BLaER1 treated with 17β-estradiol and CSF1 and Interleukin-3, amounts not matched to agents 10 nM and 100 nM (cell line): Measurements from ENCODE around the gene SARDH.
A peak's percentile ranks its signal among the peaks of the same experiment; 100 is the strongest.

Experiments used
- H3K27ac ChIP-seq, 11 experiments: shearing (Covaris generic); formaldehyde crosslinking; 2 replicates each; pipeline ENCODE4 v1.8.1; 2022
- H3K27me3 ChIP-seq, 11 experiments: shearing (Covaris generic); formaldehyde crosslinking; 2 replicates each; pipeline ENCODE4 v1.8.1; 2022
- H3K36me3 ChIP-seq, 11 experiments: shearing (Covaris generic); formaldehyde crosslinking; 2 replicates each; pipeline ENCODE4 v1.8.1; 2022
- H3K4me1 ChIP-seq, 10 experiments: shearing (Covaris generic); formaldehyde crosslinking; 2 replicates each; pipeline ENCODE4 v1.8.1; 2022
- H3K4me2 ChIP-seq, 11 experiments: shearing (Covaris generic); formaldehyde crosslinking; 2 replicates each; pipeline ENCODE4 v1.8.1; 2022
- H3K4me3 ChIP-seq, 10 experiments: shearing (Covaris generic); formaldehyde crosslinking; 2 replicates each; pipeline ENCODE4 v1.8.1; 2022
- H3K9ac ChIP-seq, 11 experiments: shearing (Covaris generic); formaldehyde crosslinking; 2 replicates each; pipeline ENCODE4 v1.8.1; 2022
- H3K9me3 ChIP-seq, 11 experiments: shearing (Covaris generic); formaldehyde crosslinking; replicated peaks in 1 of 11; 2 replicates each; pipeline ENCODE4 v1.8.1; 2022
- H4K20me1 ChIP-seq, 11 experiments: shearing (Covaris generic); formaldehyde crosslinking; 2 replicates each; pipeline ENCODE4 v1.8.1; 2022
- Cebpa-rat ChIP-seq, 11 experiments: shearing (Covaris generic); IDR thresholded peaks; 2 replicates each; pipeline ENCODE4 v1.8.1; 2022

SARDH gene

GRCh38 chr9:133741716-133742115, 3.6 kb upstream of the SARDH start:
- no peak overlapping the region for H3K4me2 ChIP-seq

GRCh38 chr9:133740911-133741310, 2.8 kb upstream of the SARDH start:
- H3K36me3 ChIP-seq = no peaks in the 10 kb centered on the region
- H3K27ac ChIP-seq = no peak overlapping the region
- peaks cover 29 to 41% (median 38%) of the 10 kb centered on the region in 10 experiments for H3K4me1 ChIP-seq
- H3K4me2 ChIP-seq = peak overlapping the region in 1 of 11 experiments; percentile 10; a peak in 1 of 22 replicates
- no peak overlapping the region for H3K4me3 ChIP-seq
- peaks cover 0 to 12% (median 0%) of the 10 kb centered on the region in 11 experiments; a peak in 4 of 22 replicates for H4K20me1 ChIP-seq
- peaks cover 0 to 3% (median under 1%) of the 10 kb centered on the region in 11 experiments; a peak in 3 of 22 replicates for H3K9me3 ChIP-seq
- no peak overlapping the region for H3K9ac ChIP-seq
- peaks cover 0 to 6% (median 0%) of the 10 kb centered on the region in 11 experiments; a peak in 1 of 22 replicates for H3K27me3 ChIP-seq
- TF ChIP-seq Cebpa-rat (IDR thresholded peaks at IDR 0.05) = no peak

More at GRCh38 chr9:133741716-133742115, 3.6 kb upstream of the SARDH start:
- peaks cover 0 to 11% (median 5%) of the 10 kb centered on the region in 11 experiments; a peak in 5 of 22 replicates for H3K9me3 ChIP-seq
- peaks cover 0 to 12% (median 0%) of the 10 kb centered on the region in 11 experiments; a peak in 4 of 22 replicates for H4K20me1 ChIP-seq
- no peak overlapping the region for H3K27ac ChIP-seq
- H3K9ac ChIP-seq = no peak overlapping the region
- no peaks in the 10 kb centered on the region for H3K36me3 ChIP-seq
- peaks cover 24 to 33% (median 30%) of the 10 kb centered on the region in 10 experiments for H3K4me1 ChIP-seq
- peaks cover 0 to 6% (median 0%) of the 10 kb centered on the region in 11 experiments; a peak in 1 of 22 replicates for H3K27me3 ChIP-seq
- no peak for TF ChIP-seq Cebpa-rat (IDR thresholded peaks at IDR 0.05)
- no peak overlapping the region for H3K4me3 ChIP-seq

- H3K9me3 ChIP-seq = no peaks in the 10 kb centered on the region
- peaks cover 0 to 23% (median 7%) of the 10 kb centered on the region in 11 experiments; a peak in 12 of 22 replicates for H4K20me1 ChIP-seq
- no peaks in the 10 kb centered on the region for H3K36me3 ChIP-seq
- H3K4me3 ChIP-seq = no peak overlapping the region
- H3K4me1 ChIP-seq = peaks cover 41 to 54% (median 50%) of the 10 kb centered on the region in 10 experiments
- no peak for TF ChIP-seq Cebpa-rat (IDR thresholded peaks at IDR 0.05)
- peak overlapping the region in 8 of 11 experiments; percentile 89 to 100 (median 96); a peak in 14 of 22 replicates for H3K4me2 ChIP-seq
- peaks cover 0 to 10% (median 0%) of the 10 kb centered on the region in 11 experiments; a peak in 3 of 22 replicates for H3K27me3 ChIP-seq
- no peak overlapping the region for H3K9ac ChIP-seq
- H3K27ac ChIP-seq = no peak overlapping the region
Measured at GRCh38 chr9:133739408-133740280, 1.5 kb upstream of the SARDH start.

GRCh38 chr9:133738640-133739225, 581 bp upstream of the SARDH start:
- Histone ChIP-seq H3K36me3 (no peaks in the 10 kb centered on the region), H3K27me3 (peaks cover 0 to 12% (median 0%) of the 10 kb centered on the region in 11 experiments; a peak in 3 of 22 replicates), H3K9me3 (no peaks in the 10 kb centered on the region), H4K20me1 (peaks cover 0 to 28% (median 12%) of the 10 kb centered on the region in 11 experiments; a peak in 13 of 22 replicates), H3K4me3 (peak overlapping the region in 9 of 10 experiments; percentile 29 to 68 (median 44); a peak in 14 of 20 replicates), H3K9ac (peak overlapping the region in 8 of 11 experiments; percentile 3 to 56 (median 48); a peak in 9 of 22 replicates), H3K4me2 (peak overlapping the region; percentile 81 to 100 (median 94)), H3K27ac (peak overlapping the region in 2 of 11 experiments; percentile 25 to 41; a peak in 1 of 22 replicates), H3K4me1 (peaks cover 45 to 63% (median 59%) of the 10 kb centered on the region in 10 experiments)
- no peak for TF ChIP-seq Cebpa-rat (IDR thresholded peaks at IDR 0.05)

GRCh38 chr9:133737071-133737773, 930 bp downstream of the SARDH start:
- Histone ChIP-seq H3K4me3 (peak overlapping the region in 8 of 10 experiments; percentile 29 to 68 (median 45); a peak in 11 of 20 replicates), H3K9ac (peak overlapping the region in 10 of 11 experiments; percentile 9 to 56 (median 46); a peak in 13 of 22 replicates), H3K27ac (peak overlapping the region in 3 of 11 experiments; percentile 21 to 26 (median 25); a peak in 4 of 22 replicates), H3K36me3 (no peaks in the 10 kb centered on the region), H3K4me1 (peaks cover 45 to 73% (median 63%) of the 10 kb centered on the region in 10 experiments), H3K9me3 (no peaks in the 10 kb centered on the region), H4K20me1 (peaks cover 0 to 31% (median 19%) of the 10 kb centered on the region in 11 experiments; a peak in 13 of 22 replicates), H3K27me3 (peaks cover 0 to 12% (median 0%) of the 10 kb centered on the region in 11 experiments; a peak in 3 of 22 replicates), H3K4me2 (peak overlapping the region; percentile 81 to 100 (median 94))
- no peak for TF ChIP-seq Cebpa-rat (IDR thresholded peaks at IDR 0.05)

- TF ChIP-seq Cebpa-rat (IDR thresholded peaks at IDR 0.05) = peak in 2 of 11 experiments; percentile 12 to 67; a peak in 1 of 22 replicates
- peaks cover 0 to 31% (median 19%) of the 10 kb centered on the region in 11 experiments; a peak in 13 of 22 replicates for H4K20me1 ChIP-seq
- no peak overlapping the region; a peak in 2 of 22 replicates for H3K9ac ChIP-seq
- peak overlapping the region; percentile 62 to 100 (median 94) for H3K4me2 ChIP-seq
- 0 out of 22 replicates have a peak, but pooled peaks cover 0 to 3% (median 0%) of the 10 kb centered on the region in 11 experiments for H3K9me3 ChIP-seq
- peak overlapping the region in 1 of 11 experiments; percentile 69; a peak in 3 of 22 replicates for H3K27ac ChIP-seq
- H3K4me3 ChIP-seq = no peak overlapping the region
- H3K4me1 ChIP-seq = peaks cover 45 to 80% (median 63%) of the 10 kb centered on the region in 10 experiments
- no peaks in the 10 kb centered on the region for H3K36me3 ChIP-seq
- H3K27me3 ChIP-seq = peaks cover 0 to 12% (median 0%) of the 10 kb centered on the region in 11 experiments; a peak in 3 of 22 replicates
Measured at GRCh38 chr9:133735931-133736330, 2.2 kb downstream of the SARDH start.

- H3K27me3 ChIP-seq = peaks cover 0 to 12% (median 0%) of the 10 kb centered on the region in 11 experiments; a peak in 3 of 22 replicates
- peak overlapping the region; percentile 62 to 100 (median 94) for H3K4me2 ChIP-seq
- peak overlapping the region in 8 of 11 experiments; percentile 3 to 73 (median 64); a peak in 11 of 22 replicates for H3K27ac ChIP-seq
- 0 out of 22 replicates have a peak, but pooled peaks cover 0 to 3% (median 0%) of the 10 kb centered on the region in 11 experiments for H3K9me3 ChIP-seq
- TF ChIP-seq Cebpa-rat (IDR thresholded peaks at IDR 0.05) = no peak
- peak overlapping the region in 9 of 11 experiments; percentile 8 to 71 (median 53); a peak in 13 of 22 replicates for H3K9ac ChIP-seq
- peak overlapping the region in 6 of 10 experiments; percentile 21 to 58 (median 43); a peak in 7 of 20 replicates for H3K4me3 ChIP-seq
- peaks cover 45 to 80% (median 63%) of the 10 kb centered on the region in 10 experiments for H3K4me1 ChIP-seq
- H3K36me3 ChIP-seq = no peaks in the 10 kb centered on the region
- H4K20me1 ChIP-seq = peaks cover 0 to 31% (median 19%) of the 10 kb centered on the region in 11 experiments; a peak in 13 of 22 replicates
Measured at GRCh38 chr9:133735415-133735775, 2.8 kb downstream of the SARDH start.
